GM12801 (cell line): Measurements from ENCODE around the gene BBC3.

Experiments used
- TF ChIP-seq, protein P1 (sequence below): IDR thresholded peaks from one replicate; pipeline ENCODE4 v1.5.1; 2011; ENCODE audit warnings: control low read depth; ENCODE audit not compliant: insufficient read length; ENCODE audit errors: extremely low read depth

The BBC3 gene

DNA sequence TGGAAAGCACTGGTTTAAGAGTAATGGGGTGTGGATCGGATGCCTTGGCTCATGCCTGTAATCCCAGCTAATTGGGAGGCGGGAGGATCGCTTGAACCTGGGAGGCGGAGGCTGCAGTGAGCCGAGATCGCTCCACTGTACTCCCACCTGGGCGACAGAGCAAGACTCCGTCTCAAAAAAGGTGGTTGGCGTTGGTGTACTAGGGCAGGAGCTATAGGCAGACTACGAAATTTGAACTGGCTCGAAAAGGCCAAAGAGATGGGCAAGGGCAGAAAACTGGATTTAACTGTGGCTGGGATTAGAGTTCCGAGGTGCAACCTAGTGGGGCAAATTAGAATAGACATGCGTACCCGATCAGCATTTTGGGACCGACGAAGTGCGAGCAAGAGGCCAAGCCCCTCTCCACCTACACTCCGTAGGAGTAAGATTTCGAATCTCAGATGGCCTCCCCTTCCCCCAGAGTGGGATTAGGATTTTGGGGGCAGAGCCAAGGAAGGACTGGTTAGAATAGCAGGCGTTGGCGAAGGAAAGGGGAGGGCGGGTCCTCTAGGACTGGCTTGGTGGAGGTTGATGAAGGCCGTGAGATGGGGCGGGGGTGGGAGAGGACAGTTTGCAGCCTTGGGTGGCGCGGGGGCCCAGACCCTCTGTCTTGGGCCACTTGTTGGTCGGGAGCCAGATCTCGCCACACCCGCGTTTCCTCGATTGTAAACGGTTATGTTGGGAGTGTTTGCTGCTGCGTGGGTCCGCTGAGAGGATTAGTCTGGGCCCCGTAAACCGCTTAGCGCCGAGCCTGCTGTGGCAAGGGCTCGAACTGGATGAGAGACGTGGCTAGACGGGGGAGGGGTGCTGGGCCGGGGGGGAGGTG is 41.7 kb upstream of the BBC3 start:
- TF ChIP-seq, protein P1, sequence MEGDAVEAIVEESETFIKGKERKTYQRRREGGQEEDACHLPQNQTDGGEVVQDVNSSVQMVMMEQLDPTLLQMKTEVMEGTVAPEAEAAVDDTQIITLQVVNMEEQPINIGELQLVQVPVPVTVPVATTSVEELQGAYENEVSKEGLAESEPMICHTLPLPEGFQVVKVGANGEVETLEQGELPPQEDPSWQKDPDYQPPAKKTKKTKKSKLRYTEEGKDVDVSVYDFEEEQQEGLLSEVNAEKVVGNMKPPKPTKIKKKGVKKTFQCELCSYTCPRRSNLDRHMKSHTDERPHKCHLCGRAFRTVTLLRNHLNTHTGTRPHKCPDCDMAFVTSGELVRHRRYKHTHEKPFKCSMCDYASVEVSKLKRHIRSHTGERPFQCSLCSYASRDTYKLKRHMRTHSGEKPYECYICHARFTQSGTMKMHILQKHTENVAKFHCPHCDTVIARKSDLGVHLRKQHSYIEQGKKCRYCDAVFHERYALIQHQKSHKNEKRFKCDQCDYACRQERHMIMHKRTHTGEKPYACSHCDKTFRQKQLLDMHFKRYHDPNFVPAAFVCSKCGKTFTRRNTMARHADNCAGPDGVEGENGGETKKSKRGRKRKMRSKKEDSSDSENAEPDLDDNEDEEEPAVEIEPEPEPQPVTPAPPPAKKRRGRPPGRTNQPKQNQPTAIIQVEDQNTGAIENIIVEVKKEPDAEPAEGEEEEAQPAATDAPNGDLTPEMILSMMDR = no peak

DNA sequence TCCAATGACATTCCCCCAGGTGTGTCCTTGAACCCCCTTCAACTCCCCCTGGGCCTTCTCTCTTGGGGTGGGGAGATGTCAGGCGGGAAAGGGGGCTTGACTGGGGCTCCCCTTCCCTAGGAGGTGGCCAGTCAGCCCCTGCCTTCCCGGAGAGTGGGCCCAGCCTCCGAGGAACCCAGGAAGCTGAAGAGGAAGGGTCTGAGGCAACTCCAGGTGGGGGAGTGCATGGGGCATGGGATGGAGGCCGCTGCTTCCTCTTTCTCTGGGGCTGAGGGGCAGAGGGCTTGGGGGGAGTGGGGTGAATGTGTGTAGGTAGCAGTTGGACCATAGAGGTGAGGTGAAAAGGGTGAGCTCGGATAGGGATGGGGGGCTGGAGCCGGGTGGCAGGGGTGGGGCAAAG is 41.0 kb upstream of the BBC3 start:
- TF ChIP-seq, protein P1 = no peak

DNA sequence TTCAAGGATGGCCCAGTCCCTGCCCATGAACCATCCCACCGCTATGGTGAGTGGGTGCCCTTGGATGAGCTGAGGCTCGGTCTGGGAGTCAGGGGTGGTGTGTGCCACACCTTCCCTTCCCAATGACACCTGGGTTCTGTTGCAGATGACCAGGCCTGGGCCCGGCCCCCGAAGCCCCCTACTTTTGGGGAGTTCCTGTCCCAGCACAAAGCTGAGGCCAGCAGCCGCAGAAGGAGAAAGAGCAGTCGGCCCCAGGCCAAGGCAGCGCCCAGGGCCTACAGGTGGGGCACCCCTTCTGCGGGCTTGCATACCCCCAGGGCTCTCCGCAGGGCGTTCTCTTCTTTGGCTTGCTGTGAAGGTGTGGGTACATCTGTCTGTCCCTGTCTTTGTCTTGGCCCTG is 39.4 kb upstream of the BBC3 start:
- TF ChIP-seq, protein P1 = no peak

DNA sequence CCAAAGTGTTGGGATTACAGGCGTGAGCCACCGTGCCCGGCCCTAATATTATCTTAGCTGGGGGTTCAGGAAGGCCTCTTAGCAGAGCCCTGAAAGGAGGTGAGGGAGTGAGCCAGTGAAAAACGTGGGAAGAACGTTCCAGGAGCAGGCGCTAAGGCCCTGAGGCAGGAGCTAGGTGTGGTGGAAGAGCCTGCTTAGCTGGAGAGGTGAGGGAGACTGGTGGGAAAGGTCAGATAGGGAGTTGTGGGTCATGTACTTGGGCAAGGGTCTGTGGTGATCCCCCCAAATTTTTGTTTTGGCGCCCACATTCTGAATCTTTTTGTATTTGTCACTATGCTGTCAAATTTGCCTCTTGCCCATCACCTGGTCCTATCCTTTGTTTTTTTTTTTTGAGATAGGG is 38.6 kb upstream of the BBC3 start:
- TF ChIP-seq, protein P1 = no peak

DNA sequence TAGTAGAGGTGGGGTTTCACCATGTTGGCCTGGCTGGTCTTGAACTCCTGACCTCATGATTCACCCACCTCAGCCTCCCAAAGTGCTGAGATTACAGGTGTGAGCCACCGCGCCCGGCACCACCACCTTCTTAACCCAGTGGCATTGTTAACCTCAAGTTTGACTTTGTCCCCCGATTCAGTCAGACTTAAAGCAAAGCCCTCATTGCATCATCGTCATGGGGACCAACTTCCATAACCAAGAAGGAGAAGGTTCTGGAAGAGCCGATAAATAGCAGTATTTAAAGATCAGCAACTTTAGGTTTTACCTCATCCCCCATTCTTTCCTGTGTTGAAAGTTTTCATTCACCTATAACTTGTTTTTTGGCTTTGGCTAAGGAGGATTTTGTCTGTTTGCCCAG is 37.0 kb upstream of the BBC3 start:
- TF ChIP-seq, protein P1 = no peak

DNA sequence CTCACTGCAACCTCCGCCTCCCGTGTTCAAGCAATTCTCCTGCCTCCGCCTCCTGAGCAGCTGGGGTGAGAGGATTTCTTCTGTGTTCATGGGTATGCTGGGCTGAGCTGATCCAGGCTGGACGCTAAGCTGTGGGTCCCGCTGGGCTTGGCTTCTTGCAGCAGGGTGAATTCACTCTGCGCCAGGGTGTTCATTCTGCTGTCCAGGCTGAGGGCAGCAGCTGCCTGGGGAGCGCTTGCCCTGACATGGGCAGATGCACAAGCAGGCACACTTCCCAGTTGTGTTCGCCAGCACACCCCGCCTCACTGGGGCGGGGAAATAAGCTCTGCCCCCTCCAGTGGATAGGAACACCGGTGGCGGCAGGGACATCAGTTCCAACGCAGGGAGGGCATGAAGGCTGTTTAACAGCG is 36.4 kb upstream of the BBC3 start:
- TF ChIP-seq, protein P1 = no peak

DNA sequence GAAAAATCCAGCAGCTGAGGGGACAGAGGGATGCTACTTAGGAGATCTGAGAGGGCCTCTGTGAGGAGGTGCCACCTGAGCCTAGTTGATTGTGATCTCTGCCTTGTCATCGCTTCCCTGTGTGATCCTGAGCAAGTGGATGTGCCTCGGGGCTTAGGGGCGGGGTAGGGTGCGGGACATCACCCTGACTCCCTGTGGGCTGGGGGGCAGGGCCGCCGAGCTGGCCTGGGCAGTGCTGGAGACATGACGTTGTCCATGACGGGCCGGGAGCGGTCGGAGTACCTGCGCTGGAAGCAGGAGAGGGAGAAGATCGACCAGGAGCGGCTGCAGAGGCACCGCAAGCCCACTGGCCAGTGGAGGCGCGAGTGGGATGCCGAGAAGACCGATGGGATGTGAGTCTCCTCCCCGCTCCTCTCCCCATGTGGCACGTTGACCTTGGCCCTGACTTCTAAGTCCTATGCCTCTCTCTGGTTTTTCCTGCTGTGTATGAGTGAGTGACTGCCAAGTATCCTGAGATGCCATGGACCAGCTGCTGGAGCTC is 35.5 kb upstream of the BBC3 start:
- TF ChIP-seq, protein P1 = no peak
